ENCODE data around the gene CRYBG1.
"Not testable (repeated sequence)": the region's sequence is repeated elsewhere in the genome, so short reads cannot be mapped to it uniquely, and the experiment has no call there.

The CRYBG1 gene

GRCh38 chr6:106574741-106575458 lies 214.4 kb downstream of the CRYBG1 start:
- H3K9ac ChIP-seq (ENCODE audit: low read length), result no peak overlapping the region
- H3K36me3 ChIP-seq (ENCODE audit: control insufficient read depth, insufficient read depth, low read length), result no peaks in the 10 kb centered on the region
- no peaks in the 10 kb centered on the region for H3K9me3 ChIP-seq (ENCODE audit: control insufficient read depth, low read length)
- H3K27me3 ChIP-seq (ENCODE audit: control insufficient read depth, insufficient read depth, low read length), result no peaks in the 10 kb centered on the region
- no peaks in the 10 kb centered on the region for H3K4me1 ChIP-seq (ENCODE audit: control insufficient read depth, insufficient read depth, low read length)
- H3K4me3 ChIP-seq (ENCODE audit: low read length), result no peak overlapping the region

- Histone ChIP-seq H3K4me3 (ENCODE audit: low read length) (no peak overlapping the region), H3K4me1 (ENCODE audit: control insufficient read depth, insufficient read depth, low read length) (no peaks in the 10 kb centered on the region), H3K9ac (ENCODE audit: low read length) (no peak overlapping the region), H3K36me3 (ENCODE audit: control insufficient read depth, insufficient read depth, low read length) (no peaks in the 10 kb centered on the region), H3K27me3 (ENCODE audit: control insufficient read depth, insufficient read depth, low read length) (no peaks in the 10 kb centered on the region), H3K9me3 (ENCODE audit: control insufficient read depth, low read length) (no peaks in the 10 kb centered on the region)
These were observed 218.8 kb downstream of the CRYBG1 start for GRCh38 chr6:106579281-106579680.

DNA sequence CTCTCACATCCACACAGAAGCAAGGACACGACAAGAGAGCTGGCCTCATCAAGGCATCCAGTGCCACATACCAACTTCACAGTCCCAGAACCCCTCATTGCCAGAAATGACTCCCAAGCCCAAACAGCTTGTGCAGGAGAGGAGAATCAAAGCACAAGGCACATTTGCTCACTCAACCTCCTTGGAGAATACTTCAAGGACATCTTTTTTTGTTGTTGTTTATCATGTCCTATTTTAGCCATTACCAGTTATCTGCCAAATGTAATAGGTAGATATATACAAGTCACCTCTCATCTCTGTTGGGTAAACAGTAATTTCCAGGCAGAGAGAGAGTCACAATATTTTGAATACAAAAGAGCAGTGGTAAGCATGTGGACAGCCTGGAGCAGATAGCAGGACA lies 221.0 kb downstream of the CRYBG1 start:
- Histone ChIP-seq H3K4me1 (ENCODE audit: control insufficient read depth, insufficient read depth, low read length) (no peaks in the 10 kb centered on the region), H3K9me3 (ENCODE audit: control insufficient read depth, low read length) (no peaks in the 10 kb centered on the region), H3K4me3 (ENCODE audit: low read length) (no peak overlapping the region), H3K9ac (ENCODE audit: low read length) (no peak overlapping the region), H3K36me3 (ENCODE audit: control insufficient read depth, insufficient read depth, low read length) (no peaks in the 10 kb centered on the region), H3K27me3 (ENCODE audit: control insufficient read depth, insufficient read depth, low read length) (no peaks in the 10 kb centered on the region)

GRCh38 chr6:106586815-106587415 lies 226.4 kb downstream of the CRYBG1 start:
- H3K36me3 ChIP-seq (ENCODE audit: control insufficient read depth, insufficient read depth, low read length), result no peaks in the 10 kb centered on the region
- no peaks in the 10 kb centered on the region for H3K9me3 ChIP-seq (ENCODE audit: control insufficient read depth, low read length)
- no peak overlapping the region for H3K9ac ChIP-seq (ENCODE audit: low read length)
- H3K4me3 ChIP-seq (ENCODE audit: low read length), result no peak overlapping the region
- H3K27me3 ChIP-seq (ENCODE audit: control insufficient read depth, insufficient read depth, low read length), result no peaks in the 10 kb centered on the region
- H3K4me1 ChIP-seq (ENCODE audit: control insufficient read depth, insufficient read depth, low read length), result no peaks in the 10 kb centered on the region

DNA sequence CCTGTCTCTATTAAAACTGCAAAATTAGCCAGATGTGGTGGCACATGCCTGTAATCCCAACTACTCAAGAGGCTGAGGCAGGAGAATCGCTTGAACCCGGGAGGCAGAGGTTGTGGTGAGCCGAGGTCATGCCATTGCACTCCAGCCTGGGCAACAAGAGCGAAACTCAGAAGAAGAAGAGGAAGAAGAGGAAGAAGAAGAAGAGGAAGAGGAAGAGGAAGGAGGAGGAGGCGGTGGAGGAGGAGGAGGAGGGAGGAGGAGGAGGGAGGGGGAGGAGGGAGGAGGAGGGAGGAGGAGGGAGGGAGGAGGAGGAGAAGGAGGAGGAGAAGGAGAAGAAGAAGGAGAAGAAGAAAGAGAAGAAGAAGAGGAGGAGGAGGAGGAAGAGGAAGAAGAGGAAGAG lies 228.4 kb downstream of the CRYBG1 start:
- not testable (repeated sequence) for H3K27me3 ChIP-seq (ENCODE audit: control insufficient read depth, insufficient read depth, low read length); H3K9me3 ChIP-seq (ENCODE audit: control insufficient read depth, low read length); H3K36me3 ChIP-seq (ENCODE audit: control insufficient read depth, insufficient read depth, low read length); H3K9ac ChIP-seq (ENCODE audit: low read length); H3K4me1 ChIP-seq (ENCODE audit: control insufficient read depth, insufficient read depth, low read length); H3K4me3 ChIP-seq (ENCODE audit: low read length)

DNA sequence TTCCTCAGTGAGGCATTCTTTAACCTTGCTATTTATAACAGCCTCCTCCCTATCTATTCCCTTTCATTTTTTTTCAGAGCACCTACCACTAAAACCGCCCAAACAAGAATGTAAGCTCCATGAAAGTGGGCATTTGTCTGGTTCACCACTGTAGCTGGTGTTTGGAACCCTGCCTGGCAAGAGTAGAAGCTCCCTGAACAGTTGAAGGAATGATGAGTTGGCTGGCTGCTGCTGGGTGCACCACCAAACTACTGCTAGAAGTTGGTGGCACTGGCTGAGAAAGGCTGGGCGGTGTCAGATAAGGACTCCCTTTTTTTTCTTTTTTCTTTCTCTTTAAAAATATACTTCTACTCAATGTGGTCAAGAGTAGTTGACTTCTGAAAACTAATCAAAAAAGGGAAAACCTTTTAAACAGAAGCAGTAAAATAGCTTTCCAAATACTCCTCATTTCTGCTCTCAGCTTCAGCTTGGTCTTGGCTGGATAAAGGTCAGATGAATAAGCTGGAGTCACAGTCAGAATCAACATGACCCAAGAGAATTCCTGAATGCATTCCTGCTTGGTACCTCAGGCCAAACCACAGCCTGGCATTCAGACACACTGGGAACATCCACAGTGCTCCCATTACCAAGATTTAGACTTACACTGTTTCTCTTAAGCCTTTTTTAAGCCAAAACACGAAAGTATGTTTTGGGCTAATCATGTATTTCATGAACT lies 230.8 kb downstream of the CRYBG1 start:
- Histone ChIP-seq H3K9me3 (ENCODE audit: control insufficient read depth, low read length) (no peaks in the 10 kb centered on the region), H3K4me1 (ENCODE audit: control insufficient read depth, insufficient read depth, low read length) (no peaks in the 10 kb centered on the region), H3K9ac (ENCODE audit: low read length) (no peak overlapping the region), H3K4me3 (ENCODE audit: low read length) (no peak overlapping the region), H3K27me3 (ENCODE audit: control insufficient read depth, insufficient read depth, low read length) (no peaks in the 10 kb centered on the region), H3K36me3 (ENCODE audit: control insufficient read depth, insufficient read depth, low read length) (no peaks in the 10 kb centered on the region)

- no peaks in the 10 kb centered on the region for H3K36me3 ChIP-seq (ENCODE audit: control insufficient read depth, insufficient read depth, low read length)
- H3K4me3 ChIP-seq (ENCODE audit: low read length), result no peak overlapping the region
- H3K27me3 ChIP-seq (ENCODE audit: control insufficient read depth, insufficient read depth, low read length), result no peaks in the 10 kb centered on the region
- H3K9ac ChIP-seq (ENCODE audit: low read length), result no peak overlapping the region
- no peaks in the 10 kb centered on the region for H3K4me1 ChIP-seq (ENCODE audit: control insufficient read depth, insufficient read depth, low read length)
- no peaks in the 10 kb centered on the region for H3K9me3 ChIP-seq (ENCODE audit: control insufficient read depth, low read length)
These were observed 238.9 kb downstream of the CRYBG1 start for GRCh38 chr6:106599440-106599839.

GRCh38 chr6:106600329-106600728 lies 239.8 kb downstream of the CRYBG1 start:
- no peaks in the 10 kb centered on the region for H3K9me3 ChIP-seq (ENCODE audit: control insufficient read depth, low read length)
- H3K36me3 ChIP-seq (ENCODE audit: control insufficient read depth, insufficient read depth, low read length), result no peaks in the 10 kb centered on the region
- H3K4me3 ChIP-seq (ENCODE audit: low read length), result no peak overlapping the region
- no peak overlapping the region for H3K9ac ChIP-seq (ENCODE audit: low read length)
- no peaks in the 10 kb centered on the region for H3K4me1 ChIP-seq (ENCODE audit: control insufficient read depth, insufficient read depth, low read length)
- H3K27me3 ChIP-seq (ENCODE audit: control insufficient read depth, insufficient read depth, low read length), result no peaks in the 10 kb centered on the region

- H3K4me1 ChIP-seq (ENCODE audit: control insufficient read depth, insufficient read depth, low read length), result no peaks in the 10 kb centered on the region
- H3K36me3 ChIP-seq (ENCODE audit: control insufficient read depth, insufficient read depth, low read length), result no peaks in the 10 kb centered on the region
- no peaks in the 10 kb centered on the region for H3K9me3 ChIP-seq (ENCODE audit: control insufficient read depth, low read length)
- H3K27me3 ChIP-seq (ENCODE audit: control insufficient read depth, insufficient read depth, low read length), result no peaks in the 10 kb centered on the region
- H3K4me3 ChIP-seq (ENCODE audit: low read length), result no peak overlapping the region
- H3K9ac ChIP-seq (ENCODE audit: low read length), result no peak overlapping the region
These were observed 247.7 kb downstream of the CRYBG1 start for GRCh38 chr6:106608080-106608668.

- H3K9ac ChIP-seq (ENCODE audit: low read length), result no peak overlapping the region
- no peaks in the 10 kb centered on the region for H3K9me3 ChIP-seq (ENCODE audit: control insufficient read depth, low read length)
- no peaks in the 10 kb centered on the region for H3K36me3 ChIP-seq (ENCODE audit: control insufficient read depth, insufficient read depth, low read length)
- no peaks in the 10 kb centered on the region for H3K27me3 ChIP-seq (ENCODE audit: control insufficient read depth, insufficient read depth, low read length)
- no peak overlapping the region for H3K4me3 ChIP-seq (ENCODE audit: low read length)
- no peaks in the 10 kb centered on the region for H3K4me1 ChIP-seq (ENCODE audit: control insufficient read depth, insufficient read depth, low read length)
These were observed 249.2 kb downstream of the CRYBG1 start for GRCh38 chr6:106609699-106610098.

GRCh38 chr6:106611030-106611429 lies 250.5 kb downstream of the CRYBG1 start:
- Histone ChIP-seq H3K9me3 (ENCODE audit: control insufficient read depth, low read length) (no peaks in the 10 kb centered on the region), H3K4me1 (ENCODE audit: control insufficient read depth, insufficient read depth, low read length) (no peaks in the 10 kb centered on the region), H3K27me3 (ENCODE audit: control insufficient read depth, insufficient read depth, low read length) (no peaks in the 10 kb centered on the region), H3K4me3 (ENCODE audit: low read length) (no peak overlapping the region), H3K9ac (ENCODE audit: low read length) (no peak overlapping the region), H3K36me3 (ENCODE audit: control insufficient read depth, insufficient read depth, low read length) (no peaks in the 10 kb centered on the region)

All from mucosa of stomach (tissue), 1 donor.